H1 (cell line): ENCODE measurements around the gene CCDC28B. TPM values are rescaled to one million over a fixed set of nuclear protein-coding genes. Genes with fewer than 3 reads are reported as not detected.

Source experiments
- CTCF ChIA-PET: fragments of 300-600 bp; sonication (Branson Sonifier 250); formaldehyde crosslinking; loops from one replicate; lab custom pipeline; 2021; ENCODE audit not compliant: partially characterized antibody; lab: Charles Lee
- POLR2A ChIA-PET: fragments of 300-600 bp; sonication (Branson Sonifier 250); formaldehyde crosslinking; loops from one replicate; lab custom pipeline; 2021; ENCODE audit warnings: inconsistent platforms; ENCODE audit not compliant: partially characterized antibody; lab: Charles Lee
- DNase-seq, 2 experiments: peaks; one replicate each; pipeline versions ENCODE4 v3.0.0 to v3.0.0-alpha.2; 2010 to 2022; ENCODE audit warnings: low spot score in 2 of 2, low read depth in 1 of 2, mixed read lengths in 1 of 2
- FAIRE-seq: peaks from 2 replicates; lab custom pipeline; 2011; peaks lifted over from hg19 to GRCh38; lab: Jason Lieb, UNC
- H2AFZ ChIP-seq: 2 replicates; pipeline ENCODE4 v1.8.1; 2012; ENCODE audit warnings: low read length, inconsistent platforms
- H2AK5ac ChIP-seq: 2 replicates; pipeline ENCODE4 v1.6.1; 2013; ENCODE audit warnings: low read depth, low read length
- H2BK120ac ChIP-seq: replicated peaks from 2 replicates; pipeline ENCODE3; 2013; ENCODE audit warnings: low read depth, low read length, inconsistent platforms
- H2BK12ac ChIP-seq: 2 replicates; pipeline ENCODE4 v1.6.1; 2013; ENCODE audit warnings: low read depth, low read length
- H2BK15ac ChIP-seq: 2 replicates; pipeline ENCODE4 v1.6.1; 2013; ENCODE audit warnings: low read length
- H2BK20ac ChIP-seq: 2 replicates; pipeline ENCODE4 v1.6.1; 2013; ENCODE audit warnings: low read length
- H2BK5ac ChIP-seq: 2 replicates; pipeline ENCODE4 v1.6.1; 2013; ENCODE audit warnings: low read depth, low read length
- H3K14ac ChIP-seq: 2 replicates; pipeline ENCODE4 v1.6.1; 2013; ENCODE audit warnings: inconsistent platforms; ENCODE audit not compliant: insufficient read length
- H3K18ac ChIP-seq: 2 replicates; pipeline ENCODE4 v1.6.1; 2013; ENCODE audit warnings: low read length; ENCODE audit errors: extremely low read depth
- H3K23ac ChIP-seq: 2 replicates; pipeline ENCODE4 v1.6.1; 2013; ENCODE audit warnings: inconsistent platforms; ENCODE audit not compliant: insufficient read length
- H3K23me2 ChIP-seq: 2 replicates; pipeline ENCODE4 v1.6.1; 2013; ENCODE audit warnings: low read depth, low read length
- H3K27ac ChIP-seq: 2 replicates; pipeline ENCODE4 v1.6.1; 2011; ENCODE audit warnings: low read depth, low read length, inconsistent platforms
- H3K27me3 ChIP-seq, 4 experiments: replicated peaks in 1 of 4; 1 replicate in 1 of 4; 2 replicates in 3 of 4; pipeline versions ENCODE4 v1.6.1 to v1.8.1; 2011 to 2013; ENCODE audit warnings: low read length in 3 of 4, mild to moderate bottlenecking in 3 of 4, inconsistent platforms in 2 of 4, mixed read lengths in 2 of 4, moderate library complexity in 1 of 4; ENCODE audit not compliant: control insufficient read depth in 3 of 4, insufficient read depth in 3 of 4; ENCODE audit errors: extremely low read depth in 1 of 4
- H3K36me3 ChIP-seq, 4 experiments: 2 replicates each; pipeline versions ENCODE4 v1.6.1 to v1.8.1; 2011 to 2013; ENCODE audit warnings: mild to moderate bottlenecking in 4 of 4, low read length in 3 of 4, moderate library complexity in 2 of 4, control low read depth in 1 of 4, inconsistent platforms in 1 of 4; ENCODE audit not compliant: insufficient read depth in 4 of 4, control insufficient read depth in 2 of 4
- H3K4ac ChIP-seq: replicated peaks from 2 replicates; pipeline ENCODE3; 2013; ENCODE audit warnings: low read length, low read depth, mixed read lengths, inconsistent platforms; ENCODE audit not compliant: insufficient read length
- H3K4me1 ChIP-seq, 4 experiments: replicated peaks in 1 of 4; 1 replicate in 1 of 4; 2 replicates in 3 of 4; pipeline versions ENCODE4 v1.6.1 to v1.8.1; 2011 to 2013; ENCODE audit warnings: low read length in 3 of 4, inconsistent platforms in 2 of 4, mixed read lengths in 1 of 4; ENCODE audit not compliant: insufficient read depth in 4 of 4, control insufficient read depth in 3 of 4
- H3K4me2 ChIP-seq, 2 experiments: 2 replicates each; pipeline versions ENCODE4 v1.6.1 to v1.8.1; 2011 to 2013; ENCODE audit warnings: low read depth in 2 of 2, low read length in 2 of 2, control low read depth in 1 of 2, inconsistent platforms in 1 of 2, mild to moderate bottlenecking in 1 of 2; ENCODE audit not compliant: insufficient read depth in 1 of 2
- H3K4me3 ChIP-seq, 4 experiments: fragments of 200-600, 300-600 bp in 1 of 4; sonication (generic), shearing (Covaris generic), sonication (Bioruptor Twin) in 1 of 4; 2 replicates each; pipeline versions ENCODE4 v1.5.1 to v1.8.1; 2011 to 2016; ENCODE audit warnings: low read length in 4 of 4, low read depth in 3 of 4, control low read depth in 2 of 4, inconsistent platforms in 2 of 4, mild to moderate bottlenecking in 2 of 4, mixed read lengths in 1 of 4, moderate library complexity in 1 of 4; ENCODE audit not compliant: insufficient read depth in 2 of 4; ENCODE audit errors: extremely low read depth in 1 of 4
- H3K56ac ChIP-seq: replicated peaks from 2 replicates; pipeline ENCODE3; 2013; ENCODE audit warnings: low read depth, mild to moderate bottlenecking, mixed read lengths, low read length, inconsistent platforms; ENCODE audit not compliant: insufficient read length
- H3K79me1 ChIP-seq: 2 replicates; pipeline ENCODE4 v1.6.1; 2013; ENCODE audit warnings: low read depth, low read length, control low read depth
- H3K79me2 ChIP-seq, 2 experiments: 2 replicates each; pipeline versions ENCODE4 v1.6.1 to v1.8.1; 2012 to 2013; ENCODE audit warnings: low read length in 2 of 2, mild to moderate bottlenecking in 2 of 2, inconsistent platforms in 1 of 2; ENCODE audit not compliant: insufficient read depth in 2 of 2, control insufficient read depth in 1 of 2
- H3K9ac ChIP-seq, 4 experiments: replicated peaks in 1 of 4; 1 replicate in 1 of 4; 2 replicates in 3 of 4; pipeline versions ENCODE4 v1.6.1 to v1.8.1; 2011 to 2013; ENCODE audit warnings: low read depth in 3 of 4, low read length in 3 of 4, control low read depth in 2 of 4, mild to moderate bottlenecking in 2 of 4, moderate library complexity in 2 of 4, inconsistent platforms in 1 of 4; ENCODE audit errors: extremely low read depth in 1 of 4
- H3K9me3 ChIP-seq, 2 experiments: 2 replicates each; pipeline versions ENCODE4 v1.6.1 to v1.8.1; 2012 to 2013; ENCODE audit warnings: mild to moderate bottlenecking in 2 of 2, moderate library complexity in 2 of 2, control low read depth in 1 of 2, inconsistent platforms in 1 of 2, low read depth in 1 of 2, low read length in 1 of 2, mixed read lengths in 1 of 2; ENCODE audit not compliant: insufficient read depth in 2 of 2
- H4K20me1 ChIP-seq, 2 experiments: replicated peaks in 1 of 2; 2 replicates each; pipeline versions ENCODE3 to v1.8.1; 2011 to 2013; ENCODE audit warnings: inconsistent platforms in 2 of 2, low read length in 2 of 2, mild to moderate bottlenecking in 1 of 2; ENCODE audit not compliant: insufficient read depth in 2 of 2, control insufficient read depth in 1 of 2
- H4K5ac ChIP-seq: 2 replicates; pipeline ENCODE4 v1.6.1; 2013; ENCODE audit warnings: low read length, low read depth, mixed read lengths, inconsistent platforms; ENCODE audit not compliant: insufficient read length
- H4K8ac ChIP-seq: 2 replicates; pipeline ENCODE4 v1.8.0; 2013; ENCODE audit warnings: mild to moderate bottlenecking, moderate library complexity, low read length, inconsistent platforms; ENCODE audit not compliant: insufficient read depth; ENCODE audit errors: extremely low read depth
- H4K91ac ChIP-seq: replicated peaks from 2 replicates; pipeline ENCODE3; 2013; ENCODE audit warnings: low read length, mixed read lengths, inconsistent platforms; ENCODE audit not compliant: insufficient read length
- POLR2A ChIP-seq, 2 experiments: IDR thresholded peaks; 1 replicate in 1 of 2; 2 replicates in 1 of 2; pipeline ENCODE4 v1.6.1; 2011; ENCODE audit warnings: low read depth in 2 of 2, low read length in 2 of 2, mild to moderate bottlenecking in 2 of 2; ENCODE audit errors: control extremely low read depth in 1 of 2
- polyA plus RNA-seq, 7 experiments: library from polyadenylated mRNA; depleted of rRNA in 3 of 7; stranded (reverse) in 5 of 7; unstranded in 2 of 7; fragments of >200 nt in 5 of 7; fragments of 200-250 nt in 2 of 7; gene quantifications; 1 replicate in 5 of 7; 2 replicates in 1 of 7; 4 replicates in 1 of 7; pipeline versions ENCODE4 v1.2.1 to v1.2.3, GENCODE V29; 2011 to 2013; ENCODE audit warnings: missing spikeins in 2 of 7, mixed read lengths in 2 of 7
- total RNA-seq: library from RNA; stranded (reverse); fragmentation: NEBNext Ultra II Directional; extraction: Animal tissue kit (Norgen Biotek cat#: 25700); gene quantifications from 2 replicates; pipeline ENCODE4 v1.2.1, GENCODE V29; 2021
- TF ChIP-seq, protein P1 (sequence below): IDR thresholded peaks from 2 replicates; pipeline ENCODE4 v1.6.1; 2011; ENCODE audit warnings: low read depth, mild to moderate bottlenecking, low read length; ENCODE audit not compliant: insufficient read depth

CCDC28B gene
- total and polyA plus RNA-seq, 2 of the 8 experiments (the other 6 are each of a cell fraction or from before 2014, with no cell fraction given), result 16.7 to 17.1 TPM

DNA sequence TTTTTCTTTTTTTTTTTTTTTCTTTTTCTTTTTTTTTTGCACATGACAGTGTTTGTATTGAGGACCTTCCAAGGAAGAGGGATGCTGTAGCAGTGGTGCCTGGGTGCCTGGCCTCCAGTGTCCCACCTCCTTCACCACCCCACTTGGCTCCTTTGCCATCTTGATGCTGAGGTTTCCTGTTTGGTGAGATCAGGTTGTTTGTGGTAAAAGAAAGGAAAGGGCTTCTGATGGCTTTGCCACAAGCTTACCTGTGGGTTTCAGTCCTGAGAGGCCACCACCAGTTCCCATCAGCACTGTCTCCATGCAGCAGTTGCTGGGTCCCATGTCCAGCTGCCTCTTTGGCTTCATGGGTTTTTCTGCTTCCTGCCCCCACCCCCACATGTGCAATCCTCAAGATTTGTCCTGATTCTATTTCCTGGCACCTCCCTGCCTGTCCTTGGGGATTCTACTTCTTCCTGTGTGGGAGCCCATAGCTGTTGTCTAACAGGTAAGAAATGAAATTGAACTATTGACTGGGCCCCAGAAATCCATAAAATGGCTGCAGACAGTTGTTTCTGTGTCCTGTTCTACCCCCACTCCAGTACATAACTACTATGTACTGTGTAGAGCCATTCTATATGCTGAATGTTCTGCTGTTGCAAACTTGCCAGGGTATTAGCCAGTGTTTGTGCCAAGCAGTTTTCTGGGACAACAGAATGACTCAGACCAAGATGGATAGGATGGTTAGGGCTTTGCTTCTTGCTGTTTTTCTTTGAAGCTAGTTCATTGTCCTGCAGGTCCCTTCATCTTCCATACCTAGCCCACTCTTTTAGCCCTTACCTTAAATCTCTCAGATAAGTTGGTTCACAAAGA, 4.2 kb upstream of the CCDC28B start:
- peaks cover 41 to 65% (median 55%) of the 10 kb centered on the region in 4 experiments; a peak in 7 of 8 replicates for H3K36me3 ChIP-seq
- H3K79me2 ChIP-seq, result no peaks in the 10 kb centered on the region
- no peak overlapping the region for H3K56ac ChIP-seq
- no peak overlapping the region for H3K4me3 ChIP-seq
- no peak overlapping the region for H2AK5ac ChIP-seq
- H3K4ac ChIP-seq, result no peak overlapping the region
- no peak overlapping the region for H3K18ac ChIP-seq
- no peak overlapping the region for H2BK5ac ChIP-seq
- no peak overlapping the region for H3K4me2 ChIP-seq
- no peak overlapping the region for H2BK20ac ChIP-seq
- H2AFZ ChIP-seq, result no peak overlapping the region
- H3K4me1 ChIP-seq, result peaks cover 10 to 18% (median 12%) of the 10 kb centered on the region in 4 experiments
- no peaks in the 10 kb centered on the region for H3K27me3 ChIP-seq
- no peaks in the 10 kb centered on the region for H3K9me3 ChIP-seq
- 0 out of 3 replicates have a peak, but pooled peaks of 1 of the 2 experiments have one; percentile 8 for TF ChIP-seq POLR2A (IDR thresholded peaks at IDR 0.05; ENCODE audit: control extremely low read depth in 1 of 2, low read depth in 2 of 2, low read length in 2 of 2)
- TF ChIP-seq, protein P1, sequence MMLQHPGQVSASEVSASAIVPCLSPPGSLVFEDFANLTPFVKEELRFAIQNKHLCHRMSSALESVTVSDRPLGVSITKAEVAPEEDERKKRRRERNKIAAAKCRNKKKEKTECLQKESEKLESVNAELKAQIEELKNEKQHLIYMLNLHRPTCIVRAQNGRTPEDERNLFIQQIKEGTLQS, result no peak
- H4K8ac ChIP-seq, result no peak overlapping the region
- H3K79me1 ChIP-seq, result 0 out of 2 replicates have a peak, but pooled peaks cover 3% of the 10 kb centered on the region
- no peak overlapping the region for H2BK12ac ChIP-seq
- no peak overlapping the region for H3K27ac ChIP-seq
- H4K20me1 ChIP-seq, result peaks cover 10 to 12% of the 10 kb centered on the region in 2 experiments
- H3K23ac ChIP-seq, result no peak overlapping the region
- FAIRE-seq (no peak), DNase-seq (no peak)
- no peak overlapping the region for H2BK120ac ChIP-seq
- H3K9ac ChIP-seq, result no peak overlapping the region
- peaks cover 7% of the 10 kb centered on the region; the same call in 1 of the 2 replicates for H3K23me2 ChIP-seq
- no peak overlapping the region for H4K91ac ChIP-seq
- ChIA-PET CTCF (interaction anchor here (0.6 to 2.4 kb wide), 3 partner anchors 11 to 156 kb away, joined by 3 to 16 read pairs (median 3); no protein-coding TSS in a partner anchor), POLR2A (interaction anchor here (0.9 to 21.3 kb wide), 9 partner anchors 12 to 166 kb away, joined by 3 to 332 read pairs (median 5); partner anchors contain the start of genes DCDC2B, FAM229A, IQCC and MARCKSL1)
- H2BK15ac ChIP-seq, result no peak overlapping the region
- no peak overlapping the region for H4K5ac ChIP-seq
- H3K14ac ChIP-seq, result no peak overlapping the region
